ENCODE measurements around the gene UBE4B.

UBE4B gene

DNA sequence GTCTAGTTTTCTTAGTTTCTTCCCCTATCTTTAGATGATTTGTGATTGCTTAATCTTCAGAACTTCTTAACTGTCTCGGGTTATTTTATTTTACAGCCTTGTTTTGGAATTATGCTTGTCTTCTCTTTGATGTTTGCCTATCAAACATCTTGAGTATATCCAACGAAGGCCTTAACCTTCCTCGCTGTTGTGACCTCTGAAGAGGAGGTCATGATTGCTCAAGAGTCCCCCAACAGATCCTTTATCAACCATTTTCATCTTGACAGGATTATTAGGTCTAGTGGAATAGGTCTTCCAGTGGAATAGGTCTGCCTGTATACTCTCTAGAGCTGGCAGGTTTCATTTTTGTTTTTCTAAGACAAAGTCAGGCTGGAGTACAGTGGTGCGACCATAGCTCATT, 45.7 kb downstream of the UBE4B start:
- Histone ChIP-seq H3K4me3 (ENCODE audit: low read depth, low read length) (no peak overlapping the region), H3K9me3 (ENCODE audit: severe bottlenecking) (no peaks in the 10 kb centered on the region), H3K27ac (no peak overlapping the region), H3K27me3 (ENCODE audit: insufficient read depth, low read depth, severe bottlenecking) (no peaks in the 10 kb centered on the region), H3K36me3 (peaks cover 49% of the 10 kb centered on the region)
- DNase-seq = no peak
- TF ChIP-seq, protein P1, sequence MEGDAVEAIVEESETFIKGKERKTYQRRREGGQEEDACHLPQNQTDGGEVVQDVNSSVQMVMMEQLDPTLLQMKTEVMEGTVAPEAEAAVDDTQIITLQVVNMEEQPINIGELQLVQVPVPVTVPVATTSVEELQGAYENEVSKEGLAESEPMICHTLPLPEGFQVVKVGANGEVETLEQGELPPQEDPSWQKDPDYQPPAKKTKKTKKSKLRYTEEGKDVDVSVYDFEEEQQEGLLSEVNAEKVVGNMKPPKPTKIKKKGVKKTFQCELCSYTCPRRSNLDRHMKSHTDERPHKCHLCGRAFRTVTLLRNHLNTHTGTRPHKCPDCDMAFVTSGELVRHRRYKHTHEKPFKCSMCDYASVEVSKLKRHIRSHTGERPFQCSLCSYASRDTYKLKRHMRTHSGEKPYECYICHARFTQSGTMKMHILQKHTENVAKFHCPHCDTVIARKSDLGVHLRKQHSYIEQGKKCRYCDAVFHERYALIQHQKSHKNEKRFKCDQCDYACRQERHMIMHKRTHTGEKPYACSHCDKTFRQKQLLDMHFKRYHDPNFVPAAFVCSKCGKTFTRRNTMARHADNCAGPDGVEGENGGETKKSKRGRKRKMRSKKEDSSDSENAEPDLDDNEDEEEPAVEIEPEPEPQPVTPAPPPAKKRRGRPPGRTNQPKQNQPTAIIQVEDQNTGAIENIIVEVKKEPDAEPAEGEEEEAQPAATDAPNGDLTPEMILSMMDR (IDR thresholded peaks at IDR 0.05; ENCODE audit: low read depth, low read length) = no peak

- TF ChIP-seq, protein P1 (IDR thresholded peaks at IDR 0.05; ENCODE audit: low read depth, low read length) = no peak
- no peak for DNase-seq
- Histone ChIP-seq H3K9me3 (ENCODE audit: severe bottlenecking) (no peaks in the 10 kb centered on the region), H3K36me3 (peaks cover 39% of the 10 kb centered on the region), H3K4me3 (ENCODE audit: low read depth, low read length) (no peak overlapping the region), H3K27me3 (ENCODE audit: insufficient read depth, low read depth, severe bottlenecking) (no peaks in the 10 kb centered on the region), H3K27ac (no peak overlapping the region)
These were observed 47.8 kb downstream of the UBE4B start for GRCh38 chr1:10080523-10080922.

DNA sequence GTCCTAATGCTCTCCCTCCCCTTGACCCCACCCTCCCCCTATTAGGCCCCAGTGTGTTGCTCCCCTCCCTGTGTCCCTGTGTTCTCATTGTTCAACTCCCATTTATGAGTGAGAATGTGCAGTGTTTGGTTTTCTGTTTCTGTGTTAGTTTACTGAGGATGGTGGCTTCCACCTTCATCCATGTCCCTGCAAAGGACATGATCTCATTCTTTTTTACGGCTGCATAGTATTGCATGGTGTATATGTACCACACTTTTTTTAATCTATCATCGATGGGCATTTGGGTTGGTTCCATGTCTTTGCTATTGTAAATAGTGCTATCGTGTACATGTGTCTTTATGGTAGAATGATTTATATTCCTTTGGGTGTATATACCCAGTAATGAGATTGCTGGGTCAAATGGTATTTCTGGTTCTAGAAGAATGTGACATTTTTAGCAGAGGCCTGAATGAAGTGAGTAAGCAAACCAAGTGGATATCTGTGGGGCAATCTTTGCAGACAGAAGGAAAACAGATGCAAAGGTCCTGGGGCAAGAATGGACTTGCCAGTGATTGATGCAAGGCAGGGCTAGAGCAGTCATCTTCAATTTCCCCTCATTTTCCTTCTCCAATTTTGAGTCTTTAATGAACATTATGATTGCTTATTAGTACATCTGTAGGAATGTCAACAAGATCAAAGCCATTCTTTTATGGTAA, 50.2 kb downstream of the UBE4B start:
- no peaks in the 10 kb centered on the region for H3K27me3 ChIP-seq (ENCODE audit: insufficient read depth, low read depth, severe bottlenecking)
- DNase-seq = no peak
- H3K36me3 ChIP-seq = peaks cover 31% of the 10 kb centered on the region
- TF ChIP-seq, protein P1 (IDR thresholded peaks at IDR 0.05; ENCODE audit: low read depth, low read length) = no peak
- H3K27ac ChIP-seq = no peak overlapping the region
- H3K4me3 ChIP-seq (ENCODE audit: low read depth, low read length) = no peak overlapping the region
- H3K9me3 ChIP-seq (ENCODE audit: severe bottlenecking) = no peaks in the 10 kb centered on the region

- TF ChIP-seq, protein P1 (IDR thresholded peaks at IDR 0.05; ENCODE audit: low read depth, low read length) = no peak
- H3K27me3 ChIP-seq (ENCODE audit: insufficient read depth, low read depth, severe bottlenecking) = no peaks in the 10 kb centered on the region
- no peaks in the 10 kb centered on the region for H3K9me3 ChIP-seq (ENCODE audit: severe bottlenecking)
- DNase-seq = peak; percentile 10
- H3K4me3 ChIP-seq (ENCODE audit: low read depth, low read length) = no peak overlapping the region
- H3K36me3 ChIP-seq = peaks cover 21% of the 10 kb centered on the region
- H3K27ac ChIP-seq = no peak overlapping the region; the same call in 1 of the 2 replicates
These were observed 51.3 kb downstream of the UBE4B start for GRCh38 chr1:10084045-10084444.

- peaks cover 12% of the 10 kb centered on the region for H3K36me3 ChIP-seq
- TF ChIP-seq, protein P1 (IDR thresholded peaks at IDR 0.05; ENCODE audit: low read depth, low read length) = no peak
- DNase-seq = no peak
- H3K4me3 ChIP-seq (ENCODE audit: low read depth, low read length) = no peak overlapping the region
- H3K27ac ChIP-seq = no peak overlapping the region
- H3K27me3 ChIP-seq (ENCODE audit: insufficient read depth, low read depth, severe bottlenecking) = no peaks in the 10 kb centered on the region
- no peaks in the 10 kb centered on the region for H3K9me3 ChIP-seq (ENCODE audit: severe bottlenecking)
These were observed 52.3 kb downstream of the UBE4B start for GRCh38 chr1:10085076-10085475.

GRCh38 chr1:10087210-10087609, 54.5 kb downstream of the UBE4B start:
- Histone ChIP-seq H3K27me3 (ENCODE audit: insufficient read depth, low read depth, severe bottlenecking) (no peaks in the 10 kb centered on the region), H3K4me3 (ENCODE audit: low read depth, low read length) (no peak overlapping the region), H3K27ac (no peak overlapping the region), H3K9me3 (ENCODE audit: severe bottlenecking) (no peaks in the 10 kb centered on the region), H3K36me3 (peaks cover 11% of the 10 kb centered on the region)
- TF ChIP-seq, protein P1 (IDR thresholded peaks at IDR 0.05; ENCODE audit: low read depth, low read length) = no peak
- DNase-seq = no peak

All from WERI-Rb-1 (cell line).